GM18499 (cell line): ENCODE results near the gene GP9.
"Not testable (repeated sequence)": the region's sequence is repeated elsewhere in the genome, so short reads cannot be mapped to it uniquely, and the experiment has no call there.

Experiments
- ATAC-seq: cut with Tn5 transposase; IDR thresholded peaks from one replicate; pipeline ENCODE4 v1.9.1; 2021; ENCODE audit warnings: moderate number of reproducible peaks; ENCODE audit not compliant: insufficient read depth, unreplicated experiment

The GP9 gene

GRCh38 chr3:129065720-129066073 is 5.1 kb downstream of the GP9 start:
- ATAC-seq, result no peak

- not testable (repeated sequence) for ATAC-seq
These were observed 7.1 kb downstream of the GP9 start for GRCh38 chr3:129067719-129068118.

GRCh38 chr3:129068291-129068886 is 7.8 kb downstream of the GP9 start:
- no peak for ATAC-seq

- not testable (repeated sequence) for ATAC-seq
These were observed 8.9 kb downstream of the GP9 start for GRCh38 chr3:129069313-129070085.

GRCh38 chr3:129070086-129070885 is 9.7 kb downstream of the GP9 start:
- ATAC-seq, result no peak

GRCh38 chr3:129077222-129077621 is 16.6 kb downstream of the GP9 start:
- ATAC-seq, result no peak

GRCh38 chr3:129078510-129078909 is 17.9 kb downstream of the GP9 start:
- no peak for ATAC-seq

- no peak for ATAC-seq
These were observed 20.9 kb downstream of the GP9 start for GRCh38 chr3:129081503-129081902.

GRCh38 chr3:129082026-129082425 is 21.4 kb downstream of the GP9 start:
- no peak for ATAC-seq

- ATAC-seq, result no peak
These were observed 23.9 kb downstream of the GP9 start for GRCh38 chr3:129084501-129084900.

- no peak for ATAC-seq
These were observed 24.7 kb downstream of the GP9 start for GRCh38 chr3:129085165-129085715.

GRCh38 chr3:129085818-129086217 is 25.2 kb downstream of the GP9 start:
- ATAC-seq, result no peak

- ATAC-seq, result no peak
These were observed 26.6 kb downstream of the GP9 start for GRCh38 chr3:129087138-129087702.

GRCh38 chr3:129087904-129088303 is 27.3 kb downstream of the GP9 start:
- not testable (repeated sequence) for ATAC-seq

- not testable (repeated sequence) for ATAC-seq
These were observed 27.7 kb downstream of the GP9 start for GRCh38 chr3:129088312-129088711.

GRCh38 chr3:129095285-129095684 is 34.7 kb downstream of the GP9 start:
- ATAC-seq, result no peak

- ATAC-seq, result no peak
These were observed 39.7 kb downstream of the GP9 start for GRCh38 chr3:129100274-129100673.

- ATAC-seq, result no peak
These were observed 41.0 kb downstream of the GP9 start for GRCh38 chr3:129101370-129102138.

GRCh38 chr3:129103296-129103695 is 42.7 kb downstream of the GP9 start:
- ATAC-seq, result no peak

- ATAC-seq, result no peak
These were observed 43.5 kb downstream of the GP9 start for GRCh38 chr3:129104051-129104450.
